HG03064 (cell line): Measurements from ENCODE around the gene ARID4B.
"Not testable (repeated sequence)": the region's sequence is repeated elsewhere in the genome, so short reads cannot be mapped to it uniquely, and the experiment has no call there.

Source experiments
- ATAC-seq: cut with Tn5 transposase; IDR thresholded peaks from one replicate; pipeline ENCODE4 v1.9.1; 2021; ENCODE audit warnings: low read depth; ENCODE audit not compliant: unreplicated experiment

The ARID4B gene

GRCh38 chr1:235180916-235181460 lies 147.0 kb downstream of the ARID4B start:
- no peak for ATAC-seq

GRCh38 chr1:235176486-235176885 lies 151.5 kb downstream of the ARID4B start:
- no peak for ATAC-seq

- no peak for ATAC-seq
These were observed 158.0 kb downstream of the ARID4B start for GRCh38 chr1:235169986-235170385.

- ATAC-seq: no peak
These were observed 159.6 kb downstream of the ARID4B start for GRCh38 chr1:235168375-235168774.

GRCh38 chr1:235161685-235162327 lies 166.2 kb downstream of the ARID4B start:
- ATAC-seq: no peak

- ATAC-seq: peak; percentile 87
These were observed 166.9 kb downstream of the ARID4B start, which contains the start of gene RBM34 for GRCh38 chr1:235160957-235161684. TSS of gene RBM34 (minus strand) at chr1:235161250. CDS start at chr1:235161226, 24 bp downstream.

GRCh38 chr1:235160383-235160956 lies 167.5 kb downstream of the ARID4B start:
- ATAC-seq: peak; percentile 21

GRCh38 chr1:235159930-235160329 lies 168.0 kb downstream of the ARID4B start:
- ATAC-seq: not testable (repeated sequence)

GRCh38 chr1:235159284-235159683 lies 168.7 kb downstream of the ARID4B start:
- not testable (repeated sequence) for ATAC-seq

- ATAC-seq: no peak
These were observed 169.3 kb downstream of the ARID4B start for GRCh38 chr1:235158680-235159079.

GRCh38 chr1:235157150-235157549 lies 170.8 kb downstream of the ARID4B start:
- ATAC-seq: no peak

GRCh38 chr1:235156740-235157139 lies 171.2 kb downstream of the ARID4B start:
- no peak for ATAC-seq

GRCh38 chr1:235156265-235156664 lies 171.7 kb downstream of the ARID4B start:
- ATAC-seq: no peak

GRCh38 chr1:235152235-235152634 lies 175.7 kb downstream of the ARID4B start:
- no peak for ATAC-seq

GRCh38 chr1:235151033-235151432 lies 176.9 kb downstream of the ARID4B start:
- no peak for ATAC-seq

- ATAC-seq: no peak
These were observed 178.2 kb downstream of the ARID4B start for GRCh38 chr1:235149824-235150223.

GRCh38 chr1:235147269-235147668 lies 180.7 kb downstream of the ARID4B start:
- no peak for ATAC-seq

GRCh38 chr1:235145639-235146038 lies 182.3 kb downstream of the ARID4B start:
- no peak for ATAC-seq

GRCh38 chr1:235142991-235143390 lies 185.0 kb downstream of the ARID4B start:
- ATAC-seq: no peak

GRCh38 chr1:235139315-235139714 lies 188.7 kb downstream of the ARID4B start:
- no peak for ATAC-seq

- no peak for ATAC-seq
These were observed 189.2 kb downstream of the ARID4B start for GRCh38 chr1:235138821-235139220.
